SH-SY5Y (cell line): ENCODE measurements around the gene TTC33.

ENCODE experiments used
- GATA2 ChIP-seq: IDR thresholded peaks from 2 replicates; pipeline ENCODE4 v1.6.1; 2011; ENCODE audit warnings: mild to moderate bottlenecking, low read depth, low read length
- GATA3 ChIP-seq: IDR thresholded peaks from 2 replicates; pipeline ENCODE4 v1.6.1; 2011; ENCODE audit warnings: low read depth, mild to moderate bottlenecking, low read length, moderate library complexity

- TF ChIP-seq GATA3 (no peak), GATA2 (no peak)
Observed at GRCh38 chr5:40784027-40784653, 28.4 kb upstream of the TTC33 start.
